ENCODE results near the gene NKAPL. TPM values are rescaled to one million over a fixed set of nuclear protein-coding genes. Genes with fewer than 3 reads are reported as not detected.

NKAPL gene
- total and polyA plus RNA-seq, 2 of the 13 experiments (the other 11 are each of a cell fraction or from before 2014, with no cell fraction given): not detected

- CTCF ChIA-PET (ENCODE audit: low intra/inter-chr PET ratio, low total read pairs): no interaction called here
These were observed 23.8 kb downstream of the NKAPL start for GRCh38 chr6:28282926-28283325.

GRCh38 chr6:28291573-28291972, 32.5 kb downstream of the NKAPL start:
- DNase-seq (ENCODE audit: low spot score) (no peak), ATAC-seq (no peak), FAIRE-seq (no peak)
- ChIA-PET POLR2A (no interaction called here), CTCF (ENCODE audit: low intra/inter-chr PET ratio, low total read pairs) (no interaction called here)
- no peak for TF ChIP-seq HDAC2 (CRISPR knock-in tag; IDR thresholded peaks at IDR 0.05)
- Histone ChIP-seq H3K4me3 (replicated peaks in 1 of 3; ENCODE audit: insufficient read depth in 1 of 3, low read depth in 2 of 3, low read length in 3 of 3) (no peak overlapping the region), H3K79me2 (ENCODE audit: insufficient read depth, low read length) (no peaks in the 10 kb centered on the region), H4K20me1 (ENCODE audit: insufficient read depth, low read length) (no peaks in the 10 kb centered on the region), H3K36me3 (replicated peaks in 1 of 2; ENCODE audit: control insufficient read depth in 1 of 2, insufficient read depth in 2 of 2, low read length in 2 of 2) (peaks cover 3 to 9% of the 10 kb centered on the region in 2 experiments; a peak in 4 of 5 replicates), H3K27me3 (ENCODE audit: control insufficient read depth in 1 of 2, insufficient read depth in 2 of 2, low read length in 2 of 2) (no peaks in the 10 kb centered on the region), H3K4me1 (ENCODE audit: insufficient read depth, low read length) (no peaks in the 10 kb centered on the region), H3K27ac (ENCODE audit: extremely low read length, insufficient read depth, low read length) (no peak overlapping the region), H3K9ac (ENCODE audit: insufficient read depth, low read depth, low read length) (no peak overlapping the region), H3K4me2 (ENCODE audit: low read depth, low read length) (no peak overlapping the region), H3K9me3 (ENCODE audit: low read length) (no peaks in the 10 kb centered on the region), H2AFZ (ENCODE audit: low read length) (no peak overlapping the region)
- BruUV-seq (replicated peaks): no TSS peak
- intact Hi-C loops (cut with micrococcal nuclease; ENCODE audit: unreplicated experiment) (no loop called here), in situ Hi-C loops (cut with HindIII; ENCODE audit: extremely low pct_ligation_motif_present, low pct_unique_long_range_greater_than_20kb) (no loop called here)

More at GRCh38 chr6:28282926-28283325, 23.8 kb downstream of the NKAPL start:
- Histone ChIP-seq H3K9ac (ENCODE audit: insufficient read depth, low read depth, low read length) (no peak overlapping the region), H3K4me1 (ENCODE audit: insufficient read depth, low read length) (peaks cover 16% of the 10 kb centered on the region), H3K27me3 (ENCODE audit: control insufficient read depth in 1 of 2, insufficient read depth in 2 of 2, low read length in 2 of 2) (no peaks in the 10 kb centered on the region; a peak in 1 of 5 replicates), H4K20me1 (ENCODE audit: insufficient read depth, low read length) (no peaks in the 10 kb centered on the region), H3K4me3 (replicated peaks in 1 of 3; ENCODE audit: insufficient read depth in 1 of 3, low read depth in 2 of 3, low read length in 3 of 3) (no peak overlapping the region), H3K79me2 (ENCODE audit: insufficient read depth, low read length) (peaks cover 5% of the 10 kb centered on the region), H2AFZ (ENCODE audit: low read length) (no peak overlapping the region), H3K4me2 (ENCODE audit: low read depth, low read length) (peak overlapping the region; percentile 80; the same call in 1 of the 2 replicates), H3K9me3 (ENCODE audit: low read length) (no peaks in the 10 kb centered on the region), H3K27ac (ENCODE audit: extremely low read length, insufficient read depth, low read length) (no peak overlapping the region), H3K36me3 (replicated peaks in 1 of 2; ENCODE audit: control insufficient read depth in 1 of 2, insufficient read depth in 2 of 2, low read length in 2 of 2) (peaks cover 5 to 20% of the 10 kb centered on the region in 2 experiments; a peak in 4 of 5 replicates)
- 95% methylated on average over 2 of the region's 2 CpGs for WGBS (ENCODE audit: low lambda C conversion rate)
- no peak for TF ChIP-seq FUBP1 (CRISPR knock-in tag; IDR thresholded peaks at IDR 0.05; ENCODE audit: borderline replicate concordance)
- no peak for TF ChIP-seq ZNF563 (CRISPR knock-in tag; IDR thresholded peaks at IDR 0.05)
- TF ChIP-seq YY1 (IDR thresholded peaks at IDR 0.05; ENCODE audit: insufficient read depth, insufficient replicate concordance, low read depth, low read length): peak; percentile 37
- TF ChIP-seq ZNF562 (CRISPR knock-in tag; IDR thresholded peaks at IDR 0.05; ENCODE audit: borderline replicate concordance): no peak
- no peak for TF ChIP-seq ZNF343 (CRISPR knock-in tag; IDR thresholded peaks at IDR 0.05)
- intact Hi-C loops (cut with micrococcal nuclease; ENCODE audit: unreplicated experiment) (loop anchor here (5.0 kb wide), 1 partner anchor 39 kb away; no protein-coding TSS in a partner anchor), in situ Hi-C loops (cut with HindIII; ENCODE audit: extremely low pct_ligation_motif_present, low pct_unique_long_range_greater_than_20kb) (no loop called here)
- POLR2A ChIA-PET: interaction anchor here (1.2 to 1.4 kb wide), 4 partner anchors 52 to 73 kb away, joined by 3 to 6 read pairs (median 4); partner anchors contain the start of gene ZKSCAN3
- no peak for ATAC-seq
- no TSS peak for BruUV-seq (replicated peaks)
- DNase-seq (ENCODE audit: low spot score): no peak
- no peak for FAIRE-seq

Measured in HepG2 (cell line).